ENCODE results near the gene IFT57. TPM values are rescaled to one million over a fixed set of nuclear protein-coding genes. Genes with fewer than 3 reads are reported as not detected.

Gene IFT57
- total RNA-seq, 1 experiment from 2014 or later = 32.1 TPM

DNA sequence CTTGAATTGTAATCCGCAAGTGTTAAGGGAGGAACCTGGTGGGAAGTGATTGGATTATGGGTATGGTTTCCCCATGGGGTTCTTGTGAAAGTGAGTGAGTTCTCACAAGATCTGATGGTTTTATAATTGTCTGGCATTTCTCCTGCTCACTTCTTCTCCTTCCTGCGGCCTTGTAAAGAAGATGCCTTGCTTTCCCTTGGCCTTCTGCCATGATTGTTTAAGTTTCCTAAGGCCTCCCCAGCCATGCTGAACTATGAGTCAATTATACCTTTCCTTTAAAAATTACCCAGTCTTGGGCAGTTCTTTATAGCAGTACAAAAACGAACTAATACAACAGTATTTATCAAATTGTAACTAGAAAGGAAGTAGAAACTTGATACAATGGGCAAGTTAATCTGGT is 31.9 kb downstream of the IFT57 start:
- DNase-seq (ENCODE audit: low spot score) = no peak
- Mint-ChIP-seq H3K36me3 (peaks cover 4% of the 10 kb centered on the region), H3K27ac (no peak overlapping the region), H3K4me3 (no peak overlapping the region), H3K27me3 (ENCODE audit: low read depth) (no peaks in the 10 kb centered on the region), H3K4me1 (no peaks in the 10 kb centered on the region), H3K9me3 (peaks cover 7% of the 10 kb centered on the region)
- POLR2A ChIA-PET = no interaction called here
- CTCF ChIA-PET = no interaction called here
- TF ChIP-seq ELF4 (CRISPR knock-in tag; IDR thresholded peaks at IDR 0.05; ENCODE audit: low read depth) (no peak), FOXP1 (CRISPR knock-in tag; IDR thresholded peaks at IDR 0.05; ENCODE audit: borderline replicate concordance) (no peak), FOXK1 (CRISPR knock-in tag; IDR thresholded peaks at IDR 0.05) (no peak), KAT7 (CRISPR knock-in tag; IDR thresholded peaks at IDR 0.05; ENCODE audit: borderline replicate concordance) (no peak), GABPB1 (CRISPR knock-in tag; IDR thresholded peaks at IDR 0.05) (no peak), CREM (CRISPR knock-in tag; IDR thresholded peaks at IDR 0.05) (no peak)
- TF ChIP-seq, protein P1, sequence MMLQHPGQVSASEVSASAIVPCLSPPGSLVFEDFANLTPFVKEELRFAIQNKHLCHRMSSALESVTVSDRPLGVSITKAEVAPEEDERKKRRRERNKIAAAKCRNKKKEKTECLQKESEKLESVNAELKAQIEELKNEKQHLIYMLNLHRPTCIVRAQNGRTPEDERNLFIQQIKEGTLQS (CRISPR knock-in tag; conservative IDR thresholded peaks at IDR 0.05) = no peak
- no peak for ATAC-seq

DNA sequence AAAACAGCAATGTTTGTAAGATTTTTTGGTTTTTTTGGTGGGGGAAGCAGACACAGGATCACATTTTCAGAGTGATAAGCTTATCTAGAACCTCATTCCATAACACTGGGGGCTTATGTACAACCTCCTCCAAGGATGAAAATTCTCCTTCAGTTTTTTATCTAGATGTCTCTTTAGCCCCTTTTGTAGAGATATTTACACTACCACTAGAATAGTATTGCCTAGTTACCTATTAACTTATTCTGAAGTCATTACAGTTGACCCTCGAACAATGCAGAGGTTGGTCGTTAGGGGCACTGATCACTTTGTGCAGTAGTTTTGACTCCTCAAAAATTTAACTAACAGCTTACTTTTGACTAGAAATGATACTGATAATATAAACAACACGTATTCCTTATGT is 32.8 kb downstream of the IFT57 start:
- Mint-ChIP-seq H3K36me3 (peaks cover 4% of the 10 kb centered on the region), H3K4me3 (no peak overlapping the region), H3K27ac (no peak overlapping the region), H3K9me3 (peaks cover 1% of the 10 kb centered on the region; the same call in 1 of the 2 replicates), H3K4me1 (no peaks in the 10 kb centered on the region), H3K27me3 (ENCODE audit: low read depth) (no peaks in the 10 kb centered on the region)
- TF ChIP-seq NFATC4 (CRISPR knock-in tag; IDR thresholded peaks at IDR 0.05) (no peak), OVOL2 (CRISPR knock-in tag; IDR thresholded peaks at IDR 0.05; ENCODE audit: borderline replicate concordance) (no peak), CREM (CRISPR knock-in tag; IDR thresholded peaks at IDR 0.05) (no peak), AR (CRISPR knock-in tag; IDR thresholded peaks at IDR 0.05) (no peak), TEAD1 (CRISPR knock-in tag; IDR thresholded peaks at IDR 0.05) (no peak), ZNF232 (CRISPR knock-in tag; IDR thresholded peaks at IDR 0.05) (no peak), ZNF219 (CRISPR knock-in tag; IDR thresholded peaks at IDR 0.05; ENCODE audit: borderline replicate concordance) (no peak), MYBL2 (CRISPR knock-in tag; IDR thresholded peaks at IDR 0.05) (no peak), FOXJ3 (CRISPR knock-in tag; IDR thresholded peaks at IDR 0.05; ENCODE audit: borderline replicate concordance) (no peak), CREB1 (CRISPR knock-in tag; IDR thresholded peaks at IDR 0.05) (no peak), NFE2L1 (CRISPR knock-in tag; IDR thresholded peaks at IDR 0.05) (no peak), MLX (CRISPR knock-in tag; IDR thresholded peaks at IDR 0.05) (no peak), NR2C2 (CRISPR knock-in tag; IDR thresholded peaks at IDR 0.05) (no peak)
- TF ChIP-seq, protein P2, sequence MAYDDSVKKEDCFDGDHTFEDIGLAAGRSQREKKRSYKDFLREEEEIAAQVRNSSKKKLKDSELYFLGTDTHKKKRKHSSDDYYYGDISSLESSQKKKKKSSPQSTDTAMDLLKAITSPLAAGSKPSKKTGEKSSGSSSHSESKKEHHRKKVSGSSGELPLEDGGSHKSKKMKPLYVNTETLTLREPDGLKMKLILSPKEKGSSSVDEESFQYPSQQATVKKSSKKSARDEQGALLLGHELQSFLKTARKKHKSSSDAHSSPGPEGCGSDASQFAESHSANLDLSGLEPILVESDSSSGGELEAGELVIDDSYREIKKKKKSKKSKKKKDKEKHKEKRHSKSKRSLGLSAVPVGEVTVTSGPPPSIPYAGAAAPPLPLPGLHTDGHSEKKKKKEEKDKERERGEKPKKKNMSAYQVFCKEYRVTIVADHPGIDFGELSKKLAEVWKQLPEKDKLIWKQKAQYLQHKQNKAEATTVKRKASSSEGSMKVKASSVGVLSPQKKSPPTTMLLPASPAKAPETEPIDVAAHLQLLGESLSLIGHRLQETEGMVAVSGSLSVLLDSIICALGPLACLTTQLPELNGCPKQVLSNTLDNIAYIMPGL (CRISPR knock-in tag; IDR thresholded peaks at IDR 0.05) = no peak
- TF ChIP-seq, protein P3, sequence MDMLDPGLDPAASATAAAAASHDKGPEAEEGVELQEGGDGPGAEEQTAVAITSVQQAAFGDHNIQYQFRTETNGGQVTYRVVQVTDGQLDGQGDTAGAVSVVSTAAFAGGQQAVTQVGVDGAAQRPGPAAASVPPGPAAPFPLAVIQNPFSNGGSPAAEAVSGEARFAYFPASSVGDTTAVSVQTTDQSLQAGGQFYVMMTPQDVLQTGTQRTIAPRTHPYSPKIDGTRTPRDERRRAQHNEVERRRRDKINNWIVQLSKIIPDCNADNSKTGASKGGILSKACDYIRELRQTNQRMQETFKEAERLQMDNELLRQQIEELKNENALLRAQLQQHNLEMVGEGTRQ (CRISPR knock-in tag; IDR thresholded peaks at IDR 0.05) = no peak
- TF ChIP-seq, protein P1 (CRISPR knock-in tag; conservative IDR thresholded peaks at IDR 0.05) = no peak
- TF ChIP-seq, protein P4, sequence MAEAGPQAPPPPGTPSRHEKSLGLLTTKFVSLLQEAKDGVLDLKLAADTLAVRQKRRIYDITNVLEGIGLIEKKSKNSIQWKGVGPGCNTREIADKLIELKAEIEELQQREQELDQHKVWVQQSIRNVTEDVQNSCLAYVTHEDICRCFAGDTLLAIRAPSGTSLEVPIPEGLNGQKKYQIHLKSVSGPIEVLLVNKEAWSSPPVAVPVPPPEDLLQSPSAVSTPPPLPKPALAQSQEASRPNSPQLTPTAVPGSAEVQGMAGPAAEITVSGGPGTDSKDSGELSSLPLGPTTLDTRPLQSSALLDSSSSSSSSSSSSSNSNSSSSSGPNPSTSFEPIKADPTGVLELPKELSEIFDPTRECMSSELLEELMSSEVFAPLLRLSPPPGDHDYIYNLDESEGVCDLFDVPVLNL (CRISPR knock-in tag; IDR thresholded peaks at IDR 0.05; ENCODE audit: borderline replicate concordance, low read depth) = no peak
- TF ChIP-seq, protein P5, sequence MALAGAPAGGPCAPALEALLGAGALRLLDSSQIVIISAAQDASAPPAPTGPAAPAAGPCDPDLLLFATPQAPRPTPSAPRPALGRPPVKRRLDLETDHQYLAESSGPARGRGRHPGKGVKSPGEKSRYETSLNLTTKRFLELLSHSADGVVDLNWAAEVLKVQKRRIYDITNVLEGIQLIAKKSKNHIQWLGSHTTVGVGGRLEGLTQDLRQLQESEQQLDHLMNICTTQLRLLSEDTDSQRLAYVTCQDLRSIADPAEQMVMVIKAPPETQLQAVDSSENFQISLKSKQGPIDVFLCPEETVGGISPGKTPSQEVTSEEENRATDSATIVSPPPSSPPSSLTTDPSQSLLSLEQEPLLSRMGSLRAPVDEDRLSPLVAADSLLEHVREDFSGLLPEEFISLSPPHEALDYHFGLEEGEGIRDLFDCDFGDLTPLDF (CRISPR knock-in tag; IDR thresholded peaks at IDR 0.05) = no peak
- DNase-seq (ENCODE audit: low spot score) (no peak), ATAC-seq (no peak)
- ChIA-PET POLR2A (no interaction called here), CTCF (no interaction called here)
